AG04450 (cell line): ENCODE results near the gene GSC2. TPM values are rescaled to one million over a fixed set of nuclear protein-coding genes. Genes with fewer than 3 reads are reported as not detected.

Experiments used
- CTCF ChIA-PET: fragments of 300-600, 350-600 bp; formaldehyde crosslinking; extraction: SDS; loops from one replicate; lab custom pipeline; 2022; ENCODE audit warnings: antibody characterized with exemption, inconsistent platforms; lab: Charles Lee
- POLR2A ChIA-PET: fragments of 350-600 bp; formaldehyde crosslinking; extraction: SDS; loops from one replicate; lab custom pipeline; 2021; ENCODE audit warnings: antibody characterized with exemption, inconsistent platforms; lab: Yijun Ruan, JAX
- DNase-seq: peaks from one replicate; pipeline ENCODE4 v3.0.0-alpha.2; 2011; ENCODE audit warnings: low read depth, low spot score
- H3K27ac ChIP-seq: one replicate; pipeline ENCODE4 v1.5.1; 2012; ENCODE audit warnings: low read depth, low read length, control low read depth
- H3K27me3 ChIP-seq: one replicate; pipeline ENCODE4 v1.6.0; 2012; ENCODE audit warnings: low read length; ENCODE audit not compliant: control insufficient read depth, insufficient read depth
- H3K4me3 ChIP-seq: 2 replicates; pipeline ENCODE4 v1.5.1; 2011; ENCODE audit warnings: mild to moderate bottlenecking, low read depth, low read length, control low read depth
- H3K9me3 ChIP-seq: 2 replicates; pipeline ENCODE4 v1.5.1; 2012; ENCODE audit warnings: low read length; ENCODE audit not compliant: control insufficient read depth, insufficient read depth
- polyA plus RNA-seq: library from polyadenylated mRNA; depleted of rRNA; stranded (reverse); fragments of >200 nt; gene quantifications from 2 replicates; pipeline ENCODE4 v1.2.3, GENCODE V29; 2011
- TF ChIP-seq, protein P1 (sequence below): IDR thresholded peaks from 2 replicates; pipeline ENCODE4 v1.5.1; 2011; ENCODE audit warnings: low read depth, low read length, control low read depth, inconsistent platforms

The GSC2 gene
- polyA plus RNA-seq, 1 experiment: not detected

DNA sequence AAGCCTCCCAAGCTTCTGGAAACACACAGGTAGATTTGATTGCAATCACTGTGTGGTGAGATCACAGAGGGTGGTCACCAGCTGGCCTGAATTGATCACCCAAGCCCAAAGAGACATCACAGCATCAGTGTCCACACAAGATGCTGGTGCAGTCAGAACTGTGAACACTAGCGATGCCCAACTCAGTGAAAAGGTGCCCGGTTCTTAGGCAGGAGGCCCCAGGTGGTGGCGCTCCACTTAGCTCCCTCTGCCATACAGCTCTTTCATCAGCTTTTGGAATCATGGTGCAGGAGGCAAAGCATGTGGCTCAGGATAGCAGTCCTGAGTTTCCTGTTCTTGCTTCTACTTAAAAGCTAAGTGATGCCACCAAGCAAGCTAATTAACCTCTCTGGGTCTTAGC lies 39.0 kb downstream of the GSC2 start:
- DNase-seq: no peak
- POLR2A ChIA-PET: interaction anchor here (0.7 kb wide), 2 partner anchors 33 to 779 kb away, joined by 3 to 4 read pairs; no protein-coding TSS in a partner anchor
- Histone ChIP-seq H3K9me3 (no peaks in the 10 kb centered on the region), H3K4me3 (no peak overlapping the region), H3K27ac (no peak overlapping the region), H3K27me3 (no peaks in the 10 kb centered on the region)
- TF ChIP-seq, protein P1, sequence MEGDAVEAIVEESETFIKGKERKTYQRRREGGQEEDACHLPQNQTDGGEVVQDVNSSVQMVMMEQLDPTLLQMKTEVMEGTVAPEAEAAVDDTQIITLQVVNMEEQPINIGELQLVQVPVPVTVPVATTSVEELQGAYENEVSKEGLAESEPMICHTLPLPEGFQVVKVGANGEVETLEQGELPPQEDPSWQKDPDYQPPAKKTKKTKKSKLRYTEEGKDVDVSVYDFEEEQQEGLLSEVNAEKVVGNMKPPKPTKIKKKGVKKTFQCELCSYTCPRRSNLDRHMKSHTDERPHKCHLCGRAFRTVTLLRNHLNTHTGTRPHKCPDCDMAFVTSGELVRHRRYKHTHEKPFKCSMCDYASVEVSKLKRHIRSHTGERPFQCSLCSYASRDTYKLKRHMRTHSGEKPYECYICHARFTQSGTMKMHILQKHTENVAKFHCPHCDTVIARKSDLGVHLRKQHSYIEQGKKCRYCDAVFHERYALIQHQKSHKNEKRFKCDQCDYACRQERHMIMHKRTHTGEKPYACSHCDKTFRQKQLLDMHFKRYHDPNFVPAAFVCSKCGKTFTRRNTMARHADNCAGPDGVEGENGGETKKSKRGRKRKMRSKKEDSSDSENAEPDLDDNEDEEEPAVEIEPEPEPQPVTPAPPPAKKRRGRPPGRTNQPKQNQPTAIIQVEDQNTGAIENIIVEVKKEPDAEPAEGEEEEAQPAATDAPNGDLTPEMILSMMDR: no peak
- CTCF ChIA-PET: interaction anchor here (0.7 kb wide), 2 partner anchors 621 to 1939 kb away, joined by 3 to 6 read pairs; no protein-coding TSS in a partner anchor

- no peak overlapping the region for H3K27ac ChIP-seq
- H3K27me3 ChIP-seq: no peaks in the 10 kb centered on the region
- CTCF ChIA-PET: no interaction called here
- no peaks in the 10 kb centered on the region for H3K9me3 ChIP-seq
- TF ChIP-seq, protein P1: no peak
- no peak for DNase-seq
- no peak overlapping the region for H3K4me3 ChIP-seq
- POLR2A ChIA-PET: interaction anchor here (0.7 kb wide), 2 partner anchors 33 to 780 kb away, joined by 3 to 4 read pairs; no protein-coding TSS in a partner anchor
Observed at GRCh38 chr22:19110646-19111045, 39.4 kb downstream of the GSC2 start.

- CTCF ChIA-PET: no interaction called here
- Histone ChIP-seq H3K27me3 (no peaks in the 10 kb centered on the region), H3K4me3 (no peak overlapping the region), H3K27ac (no peak overlapping the region), H3K9me3 (no peaks in the 10 kb centered on the region)
- POLR2A ChIA-PET: no interaction called here
- TF ChIP-seq, protein P1: no peak
- no peak for DNase-seq
Observed at GRCh38 chr22:19110064-19110458, 40.0 kb downstream of the GSC2 start.

- CTCF ChIA-PET: no interaction called here
- TF ChIP-seq, protein P1: no peak
- POLR2A ChIA-PET: no interaction called here
Observed at GRCh38 chr22:19109198-19110063, 40.7 kb downstream of the GSC2 start.

DNA sequence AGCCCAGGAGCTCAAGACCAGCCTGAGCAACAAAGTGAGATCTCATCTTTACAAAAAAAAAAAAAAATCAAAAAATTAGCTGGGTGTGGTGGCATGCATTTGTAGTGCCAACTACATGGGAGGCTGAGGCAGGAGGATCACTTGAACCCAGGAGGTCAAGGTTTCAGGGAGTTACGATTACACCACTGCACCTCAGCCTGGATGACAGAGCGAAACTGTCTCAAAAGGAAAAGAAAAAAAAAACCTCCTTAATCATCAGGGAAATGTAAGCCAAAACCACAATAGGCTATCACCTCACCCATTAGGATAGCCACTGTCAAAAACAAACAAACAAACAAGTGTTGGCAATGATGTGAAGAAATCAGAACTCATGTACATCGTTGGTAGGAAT lies 41.3 kb downstream of the GSC2 start:
- H3K4me3 ChIP-seq: no peak overlapping the region
- no peaks in the 10 kb centered on the region for H3K9me3 ChIP-seq
- ChIA-PET POLR2A (no interaction called here), CTCF (no interaction called here)
- H3K27me3 ChIP-seq: no peaks in the 10 kb centered on the region
- no peak overlapping the region for H3K27ac ChIP-seq
- TF ChIP-seq, protein P1: no peak
- no peak for DNase-seq

More at GRCh38 chr22:19109198-19110063, 40.7 kb downstream of the GSC2 start:
- Histone ChIP-seq H3K27ac (no peak overlapping the region), H3K9me3 (no peaks in the 10 kb centered on the region), H3K4me3 (no peak overlapping the region), H3K27me3 (no peaks in the 10 kb centered on the region)
- no peak for DNase-seq
